ENCODE measurements around the gene ATP2C2.
"Not testable (repeated sequence)": the region's sequence is repeated elsewhere in the genome, so short reads cannot be mapped to it uniquely, and the experiment has no call there.

The ATP2C2 gene, protein sequence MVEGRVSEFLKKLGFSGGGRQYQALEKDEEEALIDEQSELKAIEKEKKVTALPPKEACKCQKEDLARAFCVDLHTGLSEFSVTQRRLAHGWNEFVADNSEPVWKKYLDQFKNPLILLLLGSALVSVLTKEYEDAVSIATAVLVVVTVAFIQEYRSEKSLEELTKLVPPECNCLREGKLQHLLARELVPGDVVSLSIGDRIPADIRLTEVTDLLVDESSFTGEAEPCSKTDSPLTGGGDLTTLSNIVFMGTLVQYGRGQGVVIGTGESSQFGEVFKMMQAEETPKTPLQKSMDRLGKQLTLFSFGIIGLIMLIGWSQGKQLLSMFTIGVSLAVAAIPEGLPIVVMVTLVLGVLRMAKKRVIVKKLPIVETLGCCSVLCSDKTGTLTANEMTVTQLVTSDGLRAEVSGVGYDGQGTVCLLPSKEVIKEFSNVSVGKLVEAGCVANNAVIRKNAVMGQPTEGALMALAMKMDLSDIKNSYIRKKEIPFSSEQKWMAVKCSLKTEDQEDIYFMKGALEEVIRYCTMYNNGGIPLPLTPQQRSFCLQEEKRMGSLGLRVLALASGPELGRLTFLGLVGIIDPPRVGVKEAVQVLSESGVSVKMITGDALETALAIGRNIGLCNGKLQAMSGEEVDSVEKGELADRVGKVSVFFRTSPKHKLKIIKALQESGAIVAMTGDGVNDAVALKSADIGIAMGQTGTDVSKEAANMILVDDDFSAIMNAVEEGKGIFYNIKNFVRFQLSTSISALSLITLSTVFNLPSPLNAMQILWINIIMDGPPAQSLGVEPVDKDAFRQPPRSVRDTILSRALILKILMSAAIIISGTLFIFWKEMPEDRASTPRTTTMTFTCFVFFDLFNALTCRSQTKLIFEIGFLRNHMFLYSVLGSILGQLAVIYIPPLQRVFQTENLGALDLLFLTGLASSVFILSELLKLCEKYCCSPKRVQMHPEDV

GRCh38 chr16:84368308-84368996, at the start of gene ATP2C2:
Gene ATP2C2 (plus strand): TSS chr16:84368538. CDS start chr16:84368616, 78 bp downstream.
- no peak for DNase-seq

GRCh38 chr16:84319146-84319760, 49.1 kb upstream of the ATP2C2 start:
- no peak for DNase-seq

GRCh38 chr16:84320511-84320910, 47.8 kb upstream of the ATP2C2 start:
- DNase-seq = no peak

DNA sequence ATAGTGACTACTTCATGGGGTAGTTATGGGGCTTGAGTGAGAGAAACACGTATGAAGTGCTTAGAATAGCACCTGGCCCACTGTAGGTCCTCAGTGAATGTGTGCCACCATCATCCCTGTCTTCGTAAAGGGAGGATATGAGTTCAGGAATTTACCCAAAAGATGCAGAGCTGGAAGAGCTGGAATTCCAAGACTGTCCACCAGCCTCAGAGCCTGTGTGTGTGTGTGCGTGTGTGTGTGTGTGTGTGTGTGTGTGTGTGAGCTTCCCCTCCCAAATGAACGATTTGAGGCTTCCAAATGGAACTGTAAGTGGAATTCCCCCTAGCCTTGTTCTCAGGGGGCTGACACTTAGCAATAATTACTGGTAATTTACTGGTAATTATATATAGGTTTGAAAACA, 46.4 kb upstream of the ATP2C2 start:
- DNase-seq = no peak

GRCh38 chr16:84322749-84323148, 45.6 kb upstream of the ATP2C2 start:
- DNase-seq = no peak

DNA sequence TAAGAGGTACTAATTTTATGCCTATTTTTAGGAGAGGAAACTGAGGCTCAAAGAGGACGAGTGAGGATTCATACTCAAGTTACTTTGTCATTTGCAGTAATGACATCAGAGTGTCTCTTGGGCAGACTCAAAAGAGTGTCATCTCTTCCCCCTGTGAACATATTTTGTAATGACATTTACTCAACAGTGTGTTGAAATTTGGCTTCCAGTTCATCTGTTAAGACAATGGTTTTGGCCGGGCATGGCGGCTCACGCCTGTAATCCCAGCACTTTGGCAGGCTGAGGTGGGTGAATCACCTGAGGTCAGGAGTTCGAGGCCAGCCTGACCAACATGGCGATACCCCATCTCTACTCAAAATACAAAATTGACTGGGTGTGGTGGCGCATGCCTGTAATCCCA, 44.7 kb upstream of the ATP2C2 start:
- DNase-seq = no peak

GRCh38 chr16:84324434-84325262, 43.7 kb upstream of the ATP2C2 start:
- no peak for DNase-seq

GRCh38 chr16:84326545-84326944, 41.8 kb upstream of the ATP2C2 start:
- no peak for DNase-seq

- DNase-seq = no peak
Measured at GRCh38 chr16:84327926-84328505, 40.3 kb upstream of the ATP2C2 start.

GRCh38 chr16:84329016-84329415, 39.3 kb upstream of the ATP2C2 start:
- no peak for DNase-seq

DNA sequence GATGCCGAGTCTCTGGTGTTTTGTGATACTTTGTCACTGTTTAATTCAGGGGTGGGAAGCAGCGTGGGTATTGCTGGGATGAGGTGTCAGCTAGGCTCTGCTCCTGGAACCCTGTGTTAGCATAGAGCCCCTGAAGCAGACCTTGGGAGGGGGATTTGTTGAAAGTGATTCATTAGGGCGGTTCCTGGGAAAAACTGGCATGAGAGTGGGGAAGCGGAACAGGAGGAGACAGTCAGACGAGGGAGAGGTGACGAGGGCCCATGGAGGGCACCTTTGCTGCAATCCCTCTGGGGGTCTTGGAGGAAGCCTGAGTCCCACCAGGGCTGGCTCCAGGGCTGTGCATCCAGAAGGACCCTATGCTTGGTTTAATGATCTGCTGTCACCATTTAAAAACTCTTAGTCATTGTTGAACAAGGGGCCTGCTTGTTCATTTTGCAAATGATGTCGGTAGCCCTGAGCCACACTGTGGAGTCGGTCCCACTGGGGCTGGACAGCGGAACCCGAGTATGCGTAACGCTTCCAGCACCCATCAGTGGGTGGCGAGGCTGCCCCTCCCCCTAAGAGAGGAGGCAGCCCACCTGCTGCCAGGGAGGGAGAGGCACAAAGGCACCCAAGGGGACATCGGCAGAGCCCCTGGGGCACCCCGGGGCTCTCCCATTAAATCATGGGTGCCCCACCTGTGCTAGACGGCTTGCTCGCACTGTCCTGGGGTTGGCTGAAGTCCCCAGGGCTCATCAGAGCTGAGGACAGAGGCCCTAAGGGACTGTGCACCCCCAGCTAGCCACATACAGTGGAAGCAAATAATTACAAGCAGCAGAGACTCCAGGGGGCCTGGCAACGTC, 38.3 kb upstream of the ATP2C2 start:
- DNase-seq = no peak

- no peak for DNase-seq
Measured at GRCh38 chr16:84330685-84331050, 37.7 kb upstream of the ATP2C2 start.

- no peak for DNase-seq
Measured at GRCh38 chr16:84331998-84332780, 36.1 kb upstream of the ATP2C2 start.

DNA sequence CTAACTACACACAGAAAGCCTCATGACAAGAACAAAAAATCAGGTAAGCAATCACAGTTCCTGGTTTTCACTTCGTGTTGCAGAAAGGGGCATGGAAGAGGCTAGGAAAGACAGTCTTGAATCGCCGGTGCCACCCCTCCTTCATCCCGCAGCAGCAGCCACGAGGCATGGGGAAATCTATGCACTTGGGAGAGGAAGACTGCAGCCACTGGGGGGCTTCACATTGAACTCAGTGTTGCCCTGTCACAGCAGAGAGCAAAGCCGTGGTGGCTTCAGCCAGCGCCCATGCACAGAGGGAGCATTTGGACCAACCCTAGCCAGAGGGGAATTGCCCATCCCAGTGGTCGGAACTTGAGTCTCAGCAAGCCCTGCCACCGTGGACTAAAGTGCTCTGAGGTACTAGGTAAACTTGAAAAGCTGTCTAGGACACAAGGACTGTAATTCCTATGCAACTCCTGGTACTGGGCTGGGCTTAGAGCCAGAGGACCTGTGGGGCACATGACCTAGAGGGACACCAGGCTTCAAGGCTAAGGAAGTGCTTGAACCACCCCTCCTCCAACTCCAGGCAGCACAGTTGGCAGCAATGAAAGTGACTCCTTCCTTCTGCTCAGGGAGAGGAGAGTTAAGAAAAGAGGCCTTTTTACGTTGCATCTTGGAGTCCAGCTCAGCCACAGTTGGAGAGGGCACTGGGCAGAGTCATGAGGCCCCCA, 35.2 kb upstream of the ATP2C2 start:
- DNase-seq = no peak

DNA sequence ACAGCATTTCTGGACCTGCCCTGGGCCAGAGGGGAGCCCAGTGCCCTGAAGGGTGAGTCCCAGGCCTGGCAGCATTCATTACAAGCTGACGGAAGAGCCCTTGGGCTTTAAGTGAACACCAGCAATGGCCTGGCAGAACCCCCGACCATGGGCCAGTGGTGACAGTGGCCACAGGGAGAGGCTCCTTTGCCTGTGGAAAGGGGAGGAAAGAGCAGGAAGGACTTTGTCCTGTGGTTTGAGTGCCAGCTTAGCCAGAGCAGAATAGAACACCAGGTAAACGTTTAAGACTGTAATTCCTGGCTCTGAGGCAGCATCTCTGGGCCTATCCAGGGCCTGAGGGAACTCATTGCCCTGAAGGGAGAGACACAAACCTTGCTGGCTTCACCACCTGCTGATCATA, 34.3 kb upstream of the ATP2C2 start:
- DNase-seq = no peak

DNA sequence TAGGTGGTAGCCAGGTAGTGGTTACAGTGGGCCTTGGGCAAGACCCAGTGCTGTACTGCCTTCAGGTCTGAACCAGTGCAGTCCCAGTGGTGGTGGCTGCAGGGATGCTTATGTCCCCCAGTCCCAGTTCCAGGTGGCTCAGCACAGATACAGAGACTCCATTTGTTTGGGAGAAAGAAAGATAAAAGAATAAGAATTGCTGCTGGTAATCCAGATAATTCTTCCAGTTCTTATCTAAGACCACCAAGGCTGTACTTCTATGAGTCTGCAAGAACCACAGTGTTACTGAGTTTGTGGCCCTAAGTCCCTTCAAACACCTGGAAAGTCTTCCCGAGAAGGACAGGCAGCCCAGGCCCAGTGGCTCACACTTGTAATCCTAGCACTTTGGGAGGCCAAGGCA, 33.9 kb upstream of the ATP2C2 start:
- DNase-seq = no peak

GRCh38 chr16:84337236-84337635, 31.1 kb upstream of the ATP2C2 start:
- DNase-seq = not testable (repeated sequence)

- no peak for DNase-seq
Measured at GRCh38 chr16:84339311-84339710, 29.0 kb upstream of the ATP2C2 start.

DNA sequence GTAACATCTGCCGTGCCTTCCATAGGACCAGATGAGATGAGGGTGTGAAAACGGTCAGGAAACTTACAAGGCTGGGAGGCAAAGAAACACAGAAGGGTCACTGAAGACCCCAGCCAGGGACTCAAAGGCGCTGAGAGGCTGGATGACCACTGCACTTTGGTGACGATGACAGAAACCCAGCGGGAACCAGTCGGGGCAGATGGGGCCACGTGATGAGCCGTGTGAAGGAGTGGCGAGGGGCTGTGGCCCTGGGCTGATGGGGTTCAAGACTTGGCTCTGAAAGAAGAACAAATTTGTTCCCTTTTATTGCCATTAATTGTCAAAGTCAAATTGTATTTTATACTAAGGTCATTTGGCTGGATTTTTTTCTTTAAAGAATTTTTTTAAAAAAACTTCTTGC, 28.6 kb upstream of the ATP2C2 start:
- DNase-seq = no peak
